Stimulated activated naive CD4-positive, alpha-beta T cell treated with Interleukin-2 at 50 U/mL for 16 hours (primary cell): ENCODE results near the gene TMEM131L.
"Not testable (repeated sequence)": the region's sequence is repeated elsewhere in the genome, so short reads cannot be mapped to it uniquely, and the experiment has no call there.

Experiments
- DNase-seq: peaks from one replicate; lab custom pipeline; 2025; lab: John Stamatoyannopoulos, UW

Gene TMEM131L

DNA sequence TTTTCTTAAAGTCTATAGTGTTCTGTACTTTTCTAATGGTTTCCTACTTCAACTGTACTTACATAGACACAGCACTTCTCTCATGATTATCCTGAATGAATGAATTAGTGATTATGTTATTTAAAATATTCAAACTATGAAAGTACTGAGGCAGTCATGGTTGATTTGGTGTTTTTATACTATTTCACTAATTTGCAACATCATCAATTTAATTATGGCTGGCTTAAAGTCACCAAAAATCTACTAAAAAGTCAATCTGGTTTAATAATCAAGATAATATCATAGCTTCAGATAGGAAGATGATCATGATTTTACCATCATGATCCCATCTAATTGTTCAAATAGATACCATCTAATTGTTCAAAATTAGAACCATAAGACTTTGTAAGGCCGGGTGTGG lies 16.8 kb upstream of the TMEM131L start:
- no peak for DNase-seq

DNA sequence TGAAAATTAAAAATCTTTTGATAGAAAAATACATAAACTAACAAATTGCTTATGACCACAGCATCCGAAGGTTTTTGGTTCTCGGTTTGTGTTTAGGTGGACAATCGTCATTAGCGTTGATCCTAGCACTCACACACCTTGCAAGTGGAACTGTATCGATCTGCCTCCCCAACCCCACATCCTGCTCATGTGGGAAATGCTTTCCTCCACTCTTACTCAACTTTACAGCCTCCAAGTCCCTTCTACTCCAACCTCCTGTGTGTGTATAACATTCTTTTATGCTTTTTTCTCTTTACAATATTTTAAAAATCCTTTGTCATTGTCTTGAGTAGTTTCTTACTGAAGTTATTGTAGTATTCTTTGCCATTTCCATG lies 15.6 kb upstream of the TMEM131L start:
- no peak for DNase-seq

- not testable (repeated sequence) for DNase-seq
Observed at GRCh38 chr4:153451145-153451544, 15.0 kb upstream of the TMEM131L start.

DNA sequence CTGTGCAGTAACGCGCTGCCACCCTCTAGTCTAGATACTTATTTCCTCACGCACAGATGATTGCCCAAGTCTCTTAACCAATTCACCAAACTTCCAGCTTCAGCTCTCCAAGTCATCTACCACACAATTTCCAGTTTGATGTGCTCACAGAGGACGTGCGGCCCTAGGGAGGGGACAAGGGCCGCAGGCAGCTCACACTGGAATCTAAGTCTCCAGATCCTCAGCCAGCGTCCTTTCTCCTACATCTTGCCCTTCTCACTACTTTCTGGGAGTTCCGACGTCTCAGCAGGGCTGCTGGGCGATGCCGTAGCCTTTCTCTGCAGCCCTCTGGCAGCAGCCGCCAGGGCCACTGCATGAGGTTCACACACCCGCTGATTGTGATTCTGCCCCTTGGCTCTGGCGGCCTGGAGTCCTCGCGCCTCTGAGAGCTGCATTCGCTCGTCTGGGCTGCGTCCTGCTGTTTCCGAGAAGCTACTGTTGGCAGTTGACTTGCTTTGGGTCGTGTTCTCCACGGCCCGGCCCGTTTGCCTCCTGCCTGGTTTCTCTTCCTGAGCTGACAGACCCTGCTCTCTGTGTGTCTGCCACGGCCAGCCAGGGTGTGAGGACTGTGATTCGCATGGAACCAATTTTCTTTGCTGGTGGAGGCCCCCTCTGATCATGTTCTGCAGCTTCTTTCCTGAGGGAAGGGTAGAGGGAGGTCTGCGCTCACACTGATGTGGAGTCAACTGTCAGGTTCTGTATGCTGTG lies 14.1 kb upstream of the TMEM131L start:
- no peak for DNase-seq

DNA sequence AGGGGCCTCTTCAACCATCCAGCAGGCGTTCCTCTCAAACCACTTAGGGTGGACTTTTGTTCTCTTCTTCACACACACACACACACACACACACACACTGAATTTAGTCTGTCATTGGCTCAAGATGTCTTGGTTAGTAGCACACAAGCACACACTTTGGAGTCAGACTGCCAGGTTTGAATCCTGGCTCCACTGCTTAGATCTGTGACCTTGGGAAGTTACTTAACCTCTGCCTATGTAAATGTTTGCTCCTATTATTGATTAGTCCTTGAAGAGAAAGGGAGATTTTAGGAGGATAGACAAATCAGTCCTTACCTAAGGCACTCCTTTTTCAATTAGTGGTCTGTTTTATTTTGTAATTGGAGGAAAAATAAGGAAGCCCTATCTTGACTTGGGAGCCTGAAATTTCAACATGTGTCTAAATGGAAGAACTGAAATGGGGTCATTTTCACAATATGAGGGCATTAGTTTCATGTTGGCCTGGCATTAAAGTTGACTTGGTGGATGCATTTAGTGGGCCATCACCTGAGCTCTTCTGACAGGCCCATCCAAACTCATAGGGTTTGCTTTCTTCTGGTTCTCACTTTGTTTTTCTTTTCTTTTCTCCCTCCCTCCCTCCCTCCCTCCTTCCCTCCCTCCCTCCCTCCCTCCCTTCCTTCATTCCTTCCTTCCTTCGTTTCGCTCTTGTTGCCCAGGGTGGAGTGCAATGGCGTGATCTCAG lies 13.3 kb upstream of the TMEM131L start:
- DNase-seq, result no peak

GRCh38 chr4:153453402-153453801 lies 12.8 kb upstream of the TMEM131L start:
- no peak for DNase-seq

DNA sequence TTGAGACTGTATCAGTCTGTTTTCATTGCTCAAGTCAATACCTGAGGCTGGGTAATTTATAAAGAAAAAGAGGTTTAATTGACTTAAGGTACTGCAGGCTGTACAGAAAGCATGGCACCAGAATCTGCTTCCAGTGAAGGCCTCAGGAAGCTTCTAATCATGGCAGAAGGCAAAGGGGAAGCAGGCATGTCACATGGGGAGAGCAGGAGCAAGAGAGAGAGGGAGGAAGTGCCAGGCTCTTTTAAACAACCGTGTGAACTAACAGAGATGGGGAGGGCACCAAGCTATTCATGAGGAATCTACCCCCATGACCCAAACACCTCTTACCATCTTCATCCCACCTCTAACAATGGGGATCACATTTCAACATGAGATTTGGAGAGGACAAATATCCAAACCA lies 7.2 kb upstream of the TMEM131L start:
- no peak for DNase-seq

DNA sequence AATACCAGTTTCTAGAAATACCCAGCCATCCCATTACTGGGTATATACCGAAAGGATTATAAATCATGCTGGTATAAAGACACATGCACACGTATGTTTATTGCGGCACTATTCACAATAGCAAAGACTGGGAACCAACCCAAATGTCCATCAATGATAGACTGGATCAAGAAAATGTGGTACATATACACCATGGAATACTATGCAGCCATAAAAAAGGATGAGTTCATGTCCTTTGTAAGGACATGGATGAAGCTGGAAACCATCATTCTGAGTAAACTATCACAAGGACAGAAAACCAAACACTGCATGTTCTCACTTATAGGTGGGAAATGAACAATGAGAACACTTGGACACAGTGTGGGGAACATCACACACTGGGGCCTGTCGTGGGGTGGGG lies 4.6 kb upstream of the TMEM131L start:
- not testable (repeated sequence) for DNase-seq

GRCh38 chr4:153464068-153464467 lies 2.1 kb upstream of the TMEM131L start:
- no peak for DNase-seq

DNA sequence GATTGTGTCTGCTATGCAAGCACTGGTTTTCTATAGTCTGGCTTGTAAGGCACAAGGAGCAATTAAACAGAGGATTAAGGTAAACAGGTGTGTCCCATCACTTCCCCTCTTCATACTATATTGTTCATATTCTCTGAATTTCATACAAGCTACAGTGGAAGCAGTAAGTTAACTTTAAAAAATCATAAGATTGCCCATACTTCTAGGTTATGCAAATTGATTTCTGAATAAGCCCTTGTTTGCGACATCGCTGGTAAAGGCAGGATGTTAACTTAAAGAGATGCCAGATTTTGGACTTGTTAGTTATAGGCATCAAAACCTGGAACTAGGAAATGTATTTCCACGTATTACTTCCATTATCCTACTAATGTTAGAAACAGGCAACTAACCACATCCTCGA lies 1.0 kb upstream of the TMEM131L start:
- DNase-seq, result no peak

GRCh38 chr4:153465615-153466080 lies 512 bp upstream of the TMEM131L start:
- DNase-seq, result no peak

DNA sequence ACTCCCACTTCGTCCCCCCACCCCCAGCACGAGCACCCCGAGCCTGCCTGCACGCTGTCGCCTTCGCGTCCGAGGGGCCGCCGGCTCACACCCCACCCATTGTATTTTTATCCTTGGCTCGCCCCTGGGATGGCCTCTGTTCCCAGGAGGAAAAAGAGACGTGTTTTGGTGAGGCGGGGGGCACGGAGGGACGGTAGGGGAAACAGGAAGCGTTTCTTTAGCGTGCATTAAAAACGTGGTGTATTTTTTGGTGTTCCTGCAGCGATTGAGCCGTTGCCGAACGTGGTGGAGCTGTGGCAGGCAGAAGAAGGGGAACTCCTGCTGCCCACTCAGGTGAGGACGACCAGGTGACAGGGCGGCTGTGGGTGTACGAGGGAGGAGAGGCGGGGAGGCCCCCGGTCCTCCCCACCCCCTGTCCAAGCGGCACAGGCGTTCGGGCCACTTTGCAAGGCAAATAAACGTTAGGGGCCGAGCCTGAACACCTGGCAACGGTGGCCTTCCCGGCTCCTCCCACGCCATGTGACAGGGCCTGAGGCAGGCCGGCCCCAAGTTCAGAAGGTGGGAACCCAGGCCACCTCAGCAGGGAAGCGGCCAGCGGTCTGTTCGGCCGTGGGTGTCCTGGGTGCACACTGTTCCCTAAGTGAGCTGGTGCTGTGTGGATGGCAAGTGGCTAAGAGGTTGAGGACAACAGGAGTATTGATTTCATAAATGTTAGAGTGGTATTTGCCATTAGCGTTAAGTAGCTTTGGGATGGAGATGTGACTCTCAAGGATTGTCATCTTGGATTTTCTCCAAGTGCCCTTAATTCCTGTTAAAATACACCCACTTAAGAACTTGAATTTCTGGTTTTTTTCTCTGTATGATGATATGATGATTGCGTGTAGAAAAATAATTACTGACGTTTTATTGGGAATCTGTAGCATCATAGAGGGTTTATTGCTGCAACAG lies 1.1 kb downstream of the TMEM131L start:
- peak; percentile 53 for DNase-seq

GRCh38 chr4:153467897-153468262 lies 1.7 kb downstream of the TMEM131L start:
- no peak for DNase-seq

GRCh38 chr4:153468587-153468986 lies 2.4 kb downstream of the TMEM131L start:
- peak; percentile 11 for DNase-seq

- no peak for DNase-seq
Observed at GRCh38 chr4:153469031-153469430, 2.9 kb downstream of the TMEM131L start.

DNA sequence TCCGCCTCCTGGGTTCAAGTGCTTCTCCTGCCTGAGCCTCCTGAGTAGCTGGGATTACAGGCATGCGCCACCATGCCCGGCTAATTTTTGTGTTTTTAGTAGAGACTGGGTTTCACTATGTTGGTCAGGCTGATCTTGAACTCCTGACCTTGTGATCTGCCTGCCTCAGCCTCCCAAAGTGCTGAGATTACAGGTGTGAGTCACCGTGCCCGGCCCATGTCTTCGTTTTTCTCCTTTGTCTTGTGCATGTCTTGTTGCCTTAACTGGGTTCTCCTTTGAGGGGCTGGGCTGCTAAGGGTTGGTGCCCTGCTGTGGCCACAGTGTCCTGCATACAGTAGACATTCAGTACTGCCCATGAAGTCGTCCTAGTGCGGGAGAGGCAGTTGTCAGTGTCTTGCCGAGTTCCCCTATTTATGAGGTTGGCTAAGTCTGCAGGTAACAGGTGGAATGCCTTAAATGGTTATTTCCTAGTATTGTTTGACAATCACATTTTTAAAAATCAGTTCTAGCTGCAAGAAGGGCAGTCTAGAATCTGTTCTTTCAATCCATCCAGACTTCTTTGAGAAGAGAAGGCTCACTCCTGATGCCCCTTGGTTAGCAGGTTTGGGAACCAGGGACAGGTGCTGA lies 5.0 kb downstream of the TMEM131L start:
- DNase-seq, result peak; percentile 6

GRCh38 chr4:153471698-153472093 lies 5.5 kb downstream of the TMEM131L start:
- DNase-seq, result peak; percentile 36

- DNase-seq, result no peak
Observed at GRCh38 chr4:153472122-153473037, 6.2 kb downstream of the TMEM131L start.

- no peak for DNase-seq
Observed at GRCh38 chr4:153474251-153474650, 8.1 kb downstream of the TMEM131L start.

- DNase-seq, result no peak
Observed at GRCh38 chr4:153476829-153477574, 10.8 kb downstream of the TMEM131L start.
